HG02884 (cell line): ENCODE measurements around the gene RUNX1.

Experiments
- ATAC-seq: cut with Tn5 transposase; IDR thresholded peaks from one replicate; pipeline ENCODE4 v1.9.1; 2021; ENCODE audit warnings: mild to moderate bottlenecking, moderate library complexity; ENCODE audit not compliant: unreplicated experiment

The RUNX1 gene

DNA sequence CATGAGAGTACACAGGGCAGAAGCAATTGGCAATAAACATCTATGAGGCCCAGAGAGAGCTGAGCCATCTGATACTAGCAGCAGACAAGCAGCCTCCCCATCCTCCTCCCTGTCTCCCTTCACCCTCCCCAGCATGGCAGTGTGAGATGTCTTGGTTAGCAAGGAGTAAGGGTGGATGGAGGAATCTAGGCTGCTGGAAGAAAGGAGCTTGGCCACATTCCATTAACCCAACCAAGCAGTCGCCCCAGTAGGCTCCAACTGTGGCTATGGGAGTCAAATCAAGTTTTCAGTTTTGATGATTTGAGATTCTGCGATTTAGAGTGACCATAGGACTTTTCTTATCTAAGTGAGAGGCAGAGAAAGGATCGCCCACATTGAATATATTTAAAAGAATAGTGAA is 12.9 kb upstream of the RUNX1 start:
- ATAC-seq = no peak

DNA sequence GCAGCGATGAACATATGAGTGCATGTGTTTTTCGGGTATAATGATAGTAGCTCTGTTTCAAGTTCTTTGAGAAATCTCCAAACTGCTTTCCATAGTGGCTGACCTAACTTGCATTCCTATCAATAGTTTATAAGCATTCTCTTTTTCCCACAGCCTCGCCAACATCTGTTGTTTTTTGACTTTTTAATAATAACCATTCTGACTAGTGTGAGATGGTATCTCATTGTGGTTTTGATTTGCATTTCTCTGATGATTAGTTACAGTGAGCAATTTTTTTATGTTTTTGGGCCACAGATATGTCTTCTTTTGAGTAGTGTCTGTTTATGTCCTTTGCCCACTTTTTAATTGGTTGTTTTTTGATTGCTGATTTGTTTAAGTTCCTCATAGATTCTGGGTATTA is 10.6 kb upstream of the RUNX1 start:
- ATAC-seq = no peak

DNA sequence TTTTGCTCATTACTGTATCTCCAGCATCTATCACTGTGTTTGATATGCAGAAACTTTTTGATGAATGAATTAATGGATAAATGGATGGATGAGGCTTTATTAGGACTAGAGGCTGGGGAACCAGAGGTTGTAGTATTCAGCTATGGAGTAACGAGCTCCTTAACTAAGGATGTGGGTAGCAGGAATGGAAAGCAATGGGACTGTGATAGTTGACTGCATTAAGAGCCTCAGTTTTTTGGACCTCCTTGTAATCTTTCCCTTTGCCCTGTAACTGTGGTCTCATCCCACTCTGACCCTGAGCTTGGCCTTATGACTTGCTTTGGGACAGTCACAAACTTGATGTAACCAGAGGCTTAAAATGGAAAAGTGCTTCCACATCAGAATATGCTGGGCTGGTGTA is 9.0 kb upstream of the RUNX1 start:
- ATAC-seq = no peak

- peak; percentile 82 for ATAC-seq
Measured at GRCh38 chr21:35057428-35057827, 8.3 kb upstream of the RUNX1 start.

GRCh38 chr21:35053356-35054096 is 4.4 kb upstream of the RUNX1 start:
- no peak for ATAC-seq

- ATAC-seq = no peak
Measured at GRCh38 chr21:35052801-35053200, 3.7 kb upstream of the RUNX1 start.

- no peak for ATAC-seq
Measured at GRCh38 chr21:35051287-35051818, 2.3 kb upstream of the RUNX1 start.

DNA sequence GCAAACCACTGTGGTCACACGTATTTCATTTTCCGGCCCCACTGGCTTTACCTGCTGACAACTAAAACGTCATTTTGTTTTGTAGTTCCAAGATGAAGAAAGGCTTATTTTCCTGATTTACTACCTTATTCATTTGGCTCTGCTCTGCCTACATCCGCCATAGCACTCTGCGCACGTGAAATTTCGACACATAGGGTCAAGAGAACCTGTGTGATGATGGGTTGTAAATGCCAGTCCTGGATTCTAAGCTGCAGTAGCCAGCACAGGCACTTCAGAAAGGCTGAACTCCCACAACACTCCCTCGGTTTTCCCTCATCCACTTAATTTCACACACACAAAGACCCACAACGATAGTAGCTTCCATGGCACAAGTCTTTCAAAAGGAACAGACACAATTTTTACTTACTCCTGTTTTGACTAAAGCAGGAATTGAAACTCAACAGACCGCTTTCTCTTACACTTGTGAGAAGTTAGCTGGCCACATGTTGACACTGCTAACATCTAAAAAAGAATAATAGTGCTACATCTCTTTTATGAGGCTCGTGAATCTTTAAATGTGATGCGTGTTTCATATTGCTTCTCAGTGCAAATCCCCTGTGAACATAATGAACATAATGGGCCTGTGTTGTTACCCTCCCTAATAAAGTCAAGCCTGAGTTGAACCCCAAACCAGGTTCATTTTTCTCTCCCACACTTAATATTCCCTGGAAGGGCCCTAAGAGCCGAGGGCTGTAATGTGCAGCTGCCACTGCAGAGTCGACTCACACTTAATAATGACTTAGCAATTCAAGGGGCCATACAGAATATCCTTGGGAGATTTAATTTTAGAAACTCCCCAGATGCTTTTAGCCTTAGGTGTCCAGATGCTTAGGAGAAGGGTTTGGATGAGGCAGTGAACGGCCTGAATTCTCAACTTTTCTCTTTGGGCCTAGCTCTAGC is 1.5 kb upstream of the RUNX1 start:
- ATAC-seq = no peak

- ATAC-seq = no peak
Measured at GRCh38 chr21:35048183-35048601, 910 bp downstream of the RUNX1 start.

GRCh38 chr21:35046880-35047229 is 2.2 kb downstream of the RUNX1 start:
- ATAC-seq = no peak

DNA sequence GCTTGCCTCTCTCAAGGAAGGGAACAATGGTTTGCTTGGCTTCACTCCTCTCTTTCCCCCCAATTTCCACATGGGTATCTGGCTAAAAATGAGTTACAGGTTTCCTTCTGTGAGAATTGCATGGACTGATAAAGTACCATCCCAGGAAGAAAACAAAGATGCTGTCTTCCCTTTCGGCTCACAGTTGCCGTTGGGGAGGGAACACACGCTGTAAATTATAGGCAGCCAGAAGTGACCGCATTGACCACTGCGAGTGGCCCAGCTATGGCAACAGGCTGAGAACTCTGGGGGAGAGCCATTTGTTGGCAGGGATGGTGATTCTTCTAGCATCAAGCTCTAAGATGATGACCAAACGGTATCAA is 2.9 kb downstream of the RUNX1 start:
- no peak for ATAC-seq

DNA sequence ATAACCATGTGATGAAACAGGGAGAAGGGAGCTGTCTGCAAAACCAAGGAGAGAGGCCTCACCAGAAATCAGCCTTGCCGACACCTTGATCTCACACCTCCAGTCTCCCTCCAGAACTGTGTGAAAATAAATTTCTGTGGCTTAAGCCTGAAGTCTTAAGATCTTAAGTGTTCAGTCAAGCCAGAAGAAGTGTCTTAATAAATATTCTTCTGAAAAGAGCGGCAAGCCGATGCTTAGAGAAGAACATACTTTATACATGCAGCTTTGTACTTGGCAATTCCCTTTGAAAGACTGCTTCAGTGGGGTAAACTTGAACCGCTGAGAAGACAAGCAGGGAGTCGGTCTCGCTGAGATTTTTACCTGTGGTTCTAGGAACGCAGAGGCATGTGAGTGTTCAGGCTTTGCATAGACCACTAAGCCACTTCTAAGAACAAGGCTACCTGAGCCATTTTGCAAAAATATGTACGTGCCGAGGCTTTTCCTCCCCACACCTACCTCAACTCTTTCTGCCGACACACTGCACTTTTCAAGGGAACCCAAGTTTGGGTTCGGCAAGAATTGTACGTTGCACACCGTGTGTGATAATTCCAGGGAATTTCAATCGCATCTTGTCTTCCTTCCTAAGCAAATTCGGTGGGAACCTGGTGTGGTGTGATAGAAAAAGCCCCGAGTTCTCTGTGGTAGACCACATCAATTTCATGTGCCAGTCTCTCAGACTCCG is 3.4 kb downstream of the RUNX1 start:
- no peak for ATAC-seq

GRCh38 chr21:35044770-35045541 is 4.1 kb downstream of the RUNX1 start:
- ATAC-seq = no peak

- ATAC-seq = no peak
Measured at GRCh38 chr21:35044128-35044527, 5.0 kb downstream of the RUNX1 start.

DNA sequence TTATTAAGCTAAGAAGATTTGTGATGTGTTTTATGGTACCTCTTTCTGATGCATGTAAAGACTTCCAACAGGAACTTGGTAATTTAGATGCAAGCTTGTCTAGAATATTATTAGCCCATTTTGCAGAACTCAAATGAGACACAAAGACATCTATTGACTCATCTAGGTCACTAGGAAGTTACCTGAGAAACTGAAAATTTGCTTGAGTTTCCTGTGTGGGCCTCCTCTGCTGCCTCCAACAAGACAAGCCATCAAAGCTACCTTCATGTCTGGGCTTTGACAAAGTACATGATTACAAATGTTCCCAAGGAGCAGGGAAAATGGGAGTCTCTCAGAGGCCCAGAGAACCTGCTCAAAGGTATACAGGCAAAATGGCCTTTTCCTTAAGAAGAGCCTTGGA is 5.6 kb downstream of the RUNX1 start:
- ATAC-seq = no peak

DNA sequence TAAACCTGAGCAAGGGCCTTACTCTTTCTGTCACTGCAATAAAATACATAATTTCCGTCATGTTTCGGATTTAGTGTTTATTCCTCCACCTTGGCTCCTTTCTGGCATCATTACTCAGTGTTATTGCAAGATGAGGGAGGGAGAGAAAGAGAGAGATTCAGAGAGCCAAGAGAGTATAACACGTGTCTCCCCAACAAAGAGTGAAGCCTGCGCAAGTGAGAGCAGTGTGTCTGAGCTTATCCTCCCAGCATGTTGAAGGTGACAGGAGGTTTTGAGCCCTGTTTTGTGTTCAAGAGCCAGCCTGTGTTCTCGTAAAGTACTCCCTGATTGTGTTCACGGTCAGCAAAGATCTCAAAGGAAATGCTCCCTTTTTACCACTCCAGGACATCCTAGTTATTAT is 6.3 kb downstream of the RUNX1 start:
- ATAC-seq = no peak

DNA sequence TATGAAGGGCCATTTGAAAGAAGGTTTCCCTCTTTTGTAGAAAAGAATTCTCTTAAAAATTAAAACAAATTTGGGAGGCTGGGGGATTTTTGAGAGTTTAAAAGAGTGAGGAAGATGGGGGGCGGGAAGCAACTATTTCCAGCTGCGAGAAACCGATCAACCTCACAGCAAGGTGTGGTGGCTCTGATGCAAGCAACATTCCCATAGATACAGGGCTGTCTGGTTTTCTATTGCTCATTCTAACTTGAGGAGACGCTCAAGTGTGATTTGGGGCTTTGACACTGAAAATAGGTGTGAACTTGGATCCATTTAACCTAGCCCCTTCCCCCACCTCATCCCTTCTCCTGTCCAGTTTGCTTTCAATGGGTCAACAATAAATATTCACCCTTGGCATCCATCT is 7.2 kb downstream of the RUNX1 start:
- no peak for ATAC-seq

- no peak for ATAC-seq
Measured at GRCh38 chr21:35041122-35041521, 8.0 kb downstream of the RUNX1 start.

DNA sequence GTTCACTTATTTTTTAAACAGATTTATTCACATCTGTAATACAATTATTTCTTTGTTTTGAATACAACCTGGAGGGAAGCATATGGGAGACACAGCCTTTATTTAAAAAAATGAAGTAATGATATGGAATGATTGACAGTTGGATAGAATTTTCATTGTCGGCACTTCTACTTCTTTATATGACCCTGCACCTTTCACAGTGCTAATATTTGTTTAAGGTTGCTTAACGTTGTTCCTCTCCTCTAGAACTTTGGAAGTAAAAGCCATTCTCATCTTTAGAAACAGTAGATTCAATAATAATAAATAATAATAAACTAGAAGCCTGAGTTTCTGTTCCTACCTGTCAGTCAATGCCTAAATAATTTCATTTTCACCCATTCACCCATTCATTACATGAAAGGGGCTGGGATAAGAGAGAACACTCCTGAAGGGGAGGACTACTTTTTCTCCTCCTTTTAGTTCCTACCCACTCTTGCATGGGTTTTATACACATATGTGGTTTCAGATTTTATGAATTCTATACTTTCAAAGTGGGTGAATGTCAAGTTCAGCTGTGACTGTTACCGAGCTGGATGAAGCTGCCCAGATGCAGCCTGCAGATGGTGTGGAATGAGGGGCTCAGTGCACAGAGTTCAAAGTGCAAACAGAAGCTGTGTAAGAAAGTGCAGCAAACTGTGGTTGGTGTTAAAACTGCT is 9.4 kb downstream of the RUNX1 start:
- ATAC-seq = no peak

- no peak for ATAC-seq
Measured at GRCh38 chr21:35038772-35039319, 10.3 kb downstream of the RUNX1 start.
